ENCODE data around the gene FBRSL1.
"Not testable (repeated sequence)": the region's sequence is repeated elsewhere in the genome, so short reads cannot be mapped to it uniquely, and the experiment has no call there.

Gene FBRSL1

DNA sequence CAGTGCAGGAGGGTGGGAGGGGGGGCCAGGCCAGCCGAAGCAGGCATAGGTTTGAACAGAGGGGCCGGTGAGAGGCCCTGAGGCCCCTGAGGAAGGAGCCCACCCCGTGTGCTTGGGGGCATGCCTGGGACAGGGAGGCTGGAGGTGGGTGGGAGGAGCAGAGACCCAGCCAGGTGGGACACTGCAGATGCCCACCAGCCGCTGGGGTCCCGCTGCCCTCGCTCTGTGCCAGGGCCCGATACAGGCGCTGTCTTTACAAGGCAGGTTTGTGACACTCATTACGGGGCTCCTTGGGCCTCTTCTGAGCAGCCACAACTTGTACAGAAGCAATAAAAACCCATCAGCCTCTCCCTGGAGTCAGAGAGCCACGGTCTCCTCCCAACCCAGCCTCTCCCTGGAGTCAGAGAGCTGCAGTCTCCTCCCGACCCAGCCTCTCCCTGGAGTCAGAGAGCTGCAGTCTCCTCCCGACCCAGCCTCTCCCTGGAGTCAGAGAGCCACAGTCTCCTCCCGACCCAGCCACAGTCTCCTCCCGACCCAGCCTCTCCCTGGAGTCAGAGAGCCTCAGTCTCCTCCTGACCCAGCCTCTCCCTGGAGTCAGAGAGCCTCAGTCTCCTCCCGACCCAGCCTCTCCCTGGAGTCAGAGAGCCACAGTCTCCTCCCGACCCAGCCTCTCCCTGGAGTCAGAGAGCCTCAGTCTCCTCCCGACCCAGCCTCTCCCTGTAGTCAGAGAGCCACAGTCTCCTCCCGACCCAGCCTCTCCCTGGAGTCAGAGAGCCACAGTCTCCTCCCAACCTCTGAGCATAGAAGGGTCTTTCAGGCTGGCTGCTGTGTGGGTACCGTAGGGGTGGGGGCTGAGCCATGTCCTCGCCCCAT, 43.0 kb downstream of the FBRSL1 start:
- Histone ChIP-seq H3K4me3 (ENCODE audit: low read depth, low read length) (peak overlapping the region; percentile 29; the same call in 1 of the 2 replicates), H3K9me3 (ENCODE audit: control insufficient read depth, insufficient read depth, low read length) (peaks cover 64% of the 10 kb centered on the region), H3K27me3 (ENCODE audit: control insufficient read depth, insufficient read depth, low read length) (peaks cover 51% of the 10 kb centered on the region)
- not testable (repeated sequence) for H3K4me1 ChIP-seq (ENCODE audit: control insufficient read depth, insufficient read depth, low read length); H3K36me3 ChIP-seq (ENCODE audit: control insufficient read depth, insufficient read depth, low read length); H3K9ac ChIP-seq (ENCODE audit: low read depth, low read length); H3K27ac ChIP-seq (ENCODE audit: low read depth, low read length)

DNA sequence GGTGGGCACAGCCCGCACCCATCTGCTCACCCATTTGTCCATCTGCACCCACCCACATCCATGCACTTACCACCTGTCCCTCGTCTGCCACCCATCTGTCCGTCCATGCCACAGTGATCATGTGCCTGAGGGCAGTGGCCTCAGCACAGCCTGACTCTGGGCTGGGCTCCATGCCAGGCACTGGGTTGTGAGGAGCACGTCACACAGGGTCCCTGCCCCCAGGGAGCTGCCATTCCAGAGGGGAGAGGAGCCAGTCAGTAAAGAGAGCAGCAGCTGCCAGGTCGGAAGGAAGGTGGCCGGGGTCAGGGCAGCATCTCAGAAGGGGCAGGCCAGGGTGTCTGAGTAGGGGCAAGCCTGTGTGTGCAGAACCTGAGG, 43.6 kb downstream of the FBRSL1 start:
- Histone ChIP-seq H3K9me3 (ENCODE audit: control insufficient read depth, insufficient read depth, low read length) (peaks cover 64% of the 10 kb centered on the region), H3K9ac (ENCODE audit: low read depth, low read length) (no peak overlapping the region), H3K27ac (ENCODE audit: low read depth, low read length) (no peak overlapping the region), H3K36me3 (ENCODE audit: control insufficient read depth, insufficient read depth, low read length) (no peaks in the 10 kb centered on the region), H3K4me1 (ENCODE audit: control insufficient read depth, insufficient read depth, low read length) (no peaks in the 10 kb centered on the region), H3K4me3 (ENCODE audit: low read depth, low read length) (peak overlapping the region; percentile 29; the same call in 1 of the 2 replicates), H3K27me3 (ENCODE audit: control insufficient read depth, insufficient read depth, low read length) (peaks cover 51% of the 10 kb centered on the region)

DNA sequence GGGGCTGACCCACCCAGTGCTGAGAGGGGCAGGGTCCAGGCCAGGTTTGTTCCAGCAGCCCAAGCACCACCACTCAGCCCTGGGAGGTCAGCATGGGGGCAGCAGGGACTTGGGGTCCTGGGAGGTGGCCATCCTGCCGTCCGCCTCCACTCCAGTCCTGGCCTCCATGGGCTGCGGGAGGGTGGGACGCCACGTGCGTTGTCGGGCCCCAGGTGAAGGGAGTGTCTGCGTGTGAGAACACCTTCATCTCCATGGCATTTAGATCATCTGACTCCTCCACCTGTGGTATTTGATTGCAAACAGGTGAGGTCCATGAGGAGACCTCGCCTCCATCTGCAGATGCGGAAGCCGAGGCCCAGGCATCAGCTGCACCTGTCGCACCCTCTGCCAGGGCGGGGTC, 44.1 kb downstream of the FBRSL1 start:
- Histone ChIP-seq H3K9ac (ENCODE audit: low read depth, low read length) (no peak overlapping the region), H3K27me3 (ENCODE audit: control insufficient read depth, insufficient read depth, low read length) (peaks cover 55% of the 10 kb centered on the region), H3K9me3 (ENCODE audit: control insufficient read depth, insufficient read depth, low read length) (peaks cover 64% of the 10 kb centered on the region), H3K4me3 (ENCODE audit: low read depth, low read length) (no peak overlapping the region), H3K36me3 (ENCODE audit: control insufficient read depth, insufficient read depth, low read length) (no peaks in the 10 kb centered on the region), H3K4me1 (ENCODE audit: control insufficient read depth, insufficient read depth, low read length) (no peaks in the 10 kb centered on the region), H3K27ac (ENCODE audit: low read depth, low read length) (no peak overlapping the region)

DNA sequence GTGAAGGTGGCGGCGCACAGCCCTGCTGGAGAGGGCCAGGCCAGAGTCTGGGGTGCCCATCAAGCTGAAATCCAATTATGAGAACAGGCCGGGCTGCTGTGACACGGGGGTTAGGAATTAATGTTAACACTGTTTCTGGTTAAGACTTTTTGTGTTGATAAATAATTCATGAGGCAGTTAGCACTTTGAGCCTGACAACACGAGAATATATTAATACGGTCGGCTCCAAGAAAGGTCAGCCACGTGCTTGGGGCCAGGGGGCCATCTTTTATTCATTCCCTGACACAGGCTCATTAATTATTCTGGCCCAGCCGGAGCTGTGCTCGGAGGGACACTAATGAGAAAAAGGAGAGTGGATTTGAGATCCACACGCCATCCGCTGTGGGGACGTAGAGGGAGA, 45.1 kb downstream of the FBRSL1 start:
- H3K4me3 ChIP-seq (ENCODE audit: low read depth, low read length): no peak overlapping the region
- H3K27ac ChIP-seq (ENCODE audit: low read depth, low read length): no peak overlapping the region
- no peak overlapping the region for H3K9ac ChIP-seq (ENCODE audit: low read depth, low read length)
- H3K9me3 ChIP-seq (ENCODE audit: control insufficient read depth, insufficient read depth, low read length): peaks cover 62% of the 10 kb centered on the region
- no peaks in the 10 kb centered on the region for H3K36me3 ChIP-seq (ENCODE audit: control insufficient read depth, insufficient read depth, low read length)
- no peaks in the 10 kb centered on the region for H3K4me1 ChIP-seq (ENCODE audit: control insufficient read depth, insufficient read depth, low read length)
- peaks cover 50% of the 10 kb centered on the region for H3K27me3 ChIP-seq (ENCODE audit: control insufficient read depth, insufficient read depth, low read length)

DNA sequence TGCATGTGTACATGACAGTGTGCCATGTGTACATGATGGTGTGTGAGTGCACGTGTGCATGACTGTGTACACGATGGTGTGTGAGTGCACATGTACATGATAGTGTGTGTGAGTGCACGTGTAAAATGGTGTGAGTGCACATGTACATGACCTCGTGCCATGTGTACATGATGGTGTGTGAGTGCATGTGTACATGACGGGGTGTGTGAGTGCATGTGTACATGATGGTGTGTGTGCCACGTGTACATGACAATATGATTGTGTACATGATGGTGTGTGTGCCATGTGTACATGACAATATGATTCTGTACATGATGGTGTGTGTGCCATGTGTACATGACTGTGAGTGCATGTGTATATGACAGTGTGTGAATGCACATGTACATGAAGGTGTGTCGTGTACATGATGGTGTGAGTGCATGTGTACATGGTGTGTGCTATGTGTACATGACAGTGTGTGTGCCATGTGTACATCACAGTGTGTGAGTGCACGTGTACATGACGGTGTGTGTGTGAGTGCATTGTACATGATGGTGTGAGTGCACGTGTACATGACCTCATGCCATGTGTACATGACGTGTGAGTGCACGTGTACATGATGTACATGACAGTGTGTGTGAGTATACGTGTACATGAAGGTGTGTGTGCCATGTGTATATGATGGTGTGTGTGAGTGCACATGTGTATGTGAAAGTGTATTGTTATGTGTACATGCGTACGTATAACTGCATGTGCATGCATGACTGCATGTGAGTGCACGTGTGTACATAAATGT, 46.3 kb downstream of the FBRSL1 start:
- Histone ChIP-seq H3K27ac (ENCODE audit: low read depth, low read length) (no peak overlapping the region), H3K36me3 (ENCODE audit: control insufficient read depth, insufficient read depth, low read length) (no peaks in the 10 kb centered on the region), H3K9me3 (ENCODE audit: control insufficient read depth, insufficient read depth, low read length) (peaks cover 52% of the 10 kb centered on the region), H3K4me1 (ENCODE audit: control insufficient read depth, insufficient read depth, low read length) (no peaks in the 10 kb centered on the region), H3K27me3 (ENCODE audit: control insufficient read depth, insufficient read depth, low read length) (peaks cover 58% of the 10 kb centered on the region), H3K4me3 (ENCODE audit: low read depth, low read length) (0 out of 2 replicates have a peak overlapping the region, but pooled peaks have one; percentile 27), H3K9ac (ENCODE audit: low read depth, low read length) (no peak overlapping the region)

DNA sequence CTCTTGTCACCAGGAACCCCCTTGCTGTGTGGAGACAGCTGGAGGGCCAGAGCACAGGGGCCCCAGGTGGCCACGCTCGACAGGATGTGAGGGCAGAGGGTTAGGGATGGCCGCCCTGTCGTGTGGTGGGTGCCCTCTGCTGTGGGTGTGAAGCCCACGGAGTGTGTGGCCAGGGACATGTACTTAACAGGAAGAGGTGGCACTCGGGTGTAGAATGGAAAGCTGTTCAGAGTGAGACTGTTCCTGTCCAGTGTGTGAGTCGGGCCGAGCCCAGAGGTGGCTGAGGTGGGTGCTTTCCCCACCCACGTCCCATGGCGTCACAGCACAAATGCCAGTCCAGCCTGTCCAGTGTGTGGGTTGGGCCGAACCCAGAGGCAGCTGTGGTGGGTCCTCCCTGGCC, 47.1 kb downstream of the FBRSL1 start:
- Histone ChIP-seq H3K27ac (ENCODE audit: low read depth, low read length) (no peak overlapping the region), H3K4me3 (ENCODE audit: low read depth, low read length) (no peak overlapping the region), H3K9ac (ENCODE audit: low read depth, low read length) (no peak overlapping the region), H3K36me3 (ENCODE audit: control insufficient read depth, insufficient read depth, low read length) (no peaks in the 10 kb centered on the region), H3K4me1 (ENCODE audit: control insufficient read depth, insufficient read depth, low read length) (no peaks in the 10 kb centered on the region), H3K27me3 (ENCODE audit: control insufficient read depth, insufficient read depth, low read length) (peaks cover 62% of the 10 kb centered on the region), H3K9me3 (ENCODE audit: control insufficient read depth, insufficient read depth, low read length) (peaks cover 44% of the 10 kb centered on the region)

DNA sequence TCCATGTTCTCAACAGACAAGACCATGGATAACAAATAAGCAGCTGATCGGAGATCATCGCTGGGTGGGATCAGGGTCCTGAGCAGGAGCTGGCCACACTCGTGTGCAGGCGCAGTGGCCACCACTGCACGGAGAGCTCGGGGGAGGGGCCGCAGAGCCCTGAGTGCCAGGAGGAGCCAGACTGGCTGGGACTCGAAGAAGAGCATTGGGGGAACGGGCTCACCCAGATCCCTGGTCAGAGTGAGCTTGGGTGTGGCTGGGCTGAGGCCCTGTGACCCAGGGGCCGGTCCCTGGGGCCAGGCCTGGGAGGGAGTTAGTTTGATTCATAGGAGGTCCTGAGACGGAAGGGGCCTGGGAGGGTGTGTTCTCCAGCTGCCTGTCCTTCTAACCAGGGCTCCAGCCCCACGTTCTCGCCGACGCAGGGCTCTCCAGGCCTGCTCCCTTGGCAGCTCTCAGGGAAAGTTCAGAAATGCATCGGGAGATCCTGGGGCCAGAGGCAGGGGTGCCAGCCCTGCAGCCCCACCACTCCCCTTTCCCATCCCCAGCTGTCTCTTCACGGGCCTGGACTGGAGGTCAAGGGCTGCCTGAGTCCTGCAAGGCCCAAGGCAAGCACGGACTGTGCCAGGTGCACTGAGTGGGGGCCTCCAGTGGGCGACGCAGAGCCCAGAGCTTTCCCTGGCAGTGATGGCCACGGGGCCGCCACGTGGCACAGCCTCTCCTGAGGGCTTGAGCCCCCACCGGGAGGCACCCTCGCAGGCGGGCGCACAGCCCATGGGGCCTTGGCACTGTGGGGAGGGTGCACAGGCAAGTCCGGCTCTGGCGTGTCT, 48.1 kb downstream of the FBRSL1 start:
- Histone ChIP-seq H3K27me3 (ENCODE audit: control insufficient read depth, insufficient read depth, low read length) (peaks cover 72% of the 10 kb centered on the region), H3K4me3 (ENCODE audit: low read depth, low read length) (no peak overlapping the region), H3K4me1 (ENCODE audit: control insufficient read depth, insufficient read depth, low read length) (no peaks in the 10 kb centered on the region), H3K36me3 (ENCODE audit: control insufficient read depth, insufficient read depth, low read length) (no peaks in the 10 kb centered on the region), H3K9me3 (ENCODE audit: control insufficient read depth, insufficient read depth, low read length) (peaks cover 35% of the 10 kb centered on the region), H3K27ac (ENCODE audit: low read depth, low read length) (no peak overlapping the region), H3K9ac (ENCODE audit: low read depth, low read length) (no peak overlapping the region)

DNA sequence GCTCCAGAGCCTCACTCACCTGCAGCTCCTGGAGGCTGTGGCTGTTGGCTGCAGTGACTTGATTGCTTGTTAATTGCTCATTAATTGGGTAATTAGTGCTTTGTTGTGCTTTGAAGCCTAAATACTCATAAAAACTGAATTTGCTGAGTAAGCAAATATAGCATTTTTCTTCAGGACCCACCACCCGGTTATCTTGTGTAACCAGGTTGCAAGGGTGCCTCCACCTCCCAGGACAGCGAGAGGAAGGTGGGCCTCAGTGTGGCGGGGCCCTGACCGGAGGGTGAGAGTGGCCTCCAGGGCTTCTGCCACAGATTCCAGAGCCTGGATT, 48.7 kb downstream of the FBRSL1 start:
- Histone ChIP-seq H3K4me3 (ENCODE audit: low read depth, low read length) (no peak overlapping the region), H3K9me3 (ENCODE audit: control insufficient read depth, insufficient read depth, low read length) (peaks cover 31% of the 10 kb centered on the region), H3K9ac (ENCODE audit: low read depth, low read length) (no peak overlapping the region), H3K27ac (ENCODE audit: low read depth, low read length) (no peak overlapping the region), H3K36me3 (ENCODE audit: control insufficient read depth, insufficient read depth, low read length) (no peaks in the 10 kb centered on the region), H3K27me3 (ENCODE audit: control insufficient read depth, insufficient read depth, low read length) (peaks cover 78% of the 10 kb centered on the region), H3K4me1 (ENCODE audit: control insufficient read depth, insufficient read depth, low read length) (no peaks in the 10 kb centered on the region)

DNA sequence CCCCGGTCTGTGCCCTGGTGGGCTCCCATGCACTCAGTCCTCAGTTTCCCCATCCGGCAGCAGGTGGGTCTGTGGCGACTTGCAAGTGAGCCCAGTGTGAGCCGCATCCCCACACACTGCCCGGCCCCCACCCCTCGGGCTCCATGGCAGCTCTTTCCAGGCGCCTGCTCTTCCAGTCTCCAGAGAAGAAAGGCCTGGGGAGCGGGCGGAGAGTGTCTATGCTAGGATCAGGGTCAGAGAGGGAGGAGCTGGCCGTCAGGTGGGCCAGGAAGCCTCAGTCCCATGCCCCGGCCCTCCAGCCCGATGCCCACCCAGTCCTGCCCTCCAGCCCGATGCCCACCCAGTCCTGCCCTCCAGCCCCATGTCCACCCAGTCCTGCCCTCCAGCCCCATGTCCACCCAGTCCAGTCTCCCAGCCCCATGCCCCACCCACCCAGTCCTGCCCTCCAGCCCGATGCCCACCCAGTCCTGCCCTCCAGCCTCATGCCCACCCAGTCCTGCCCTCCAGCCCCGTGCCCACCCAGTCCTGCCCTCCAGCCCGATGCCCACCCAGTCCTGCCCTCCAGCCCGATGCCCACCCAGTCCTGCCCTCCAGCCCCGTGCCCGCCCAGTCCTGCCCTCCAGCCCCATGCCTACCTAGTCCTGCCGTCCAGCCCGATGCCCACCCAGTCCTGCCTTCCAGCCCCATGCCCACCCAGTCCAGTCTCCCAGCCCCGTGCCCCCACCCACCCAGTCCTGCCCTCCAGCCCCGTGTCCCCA, 49.2 kb downstream of the FBRSL1 start:
- H3K27me3 ChIP-seq (ENCODE audit: control insufficient read depth, insufficient read depth, low read length): peaks cover 83% of the 10 kb centered on the region
- H3K4me1 ChIP-seq (ENCODE audit: control insufficient read depth, insufficient read depth, low read length): no peaks in the 10 kb centered on the region
- H3K4me3 ChIP-seq (ENCODE audit: low read depth, low read length): no peak overlapping the region
- no peak overlapping the region for H3K27ac ChIP-seq (ENCODE audit: low read depth, low read length)
- peaks cover 26% of the 10 kb centered on the region for H3K9me3 ChIP-seq (ENCODE audit: control insufficient read depth, insufficient read depth, low read length)
- no peak overlapping the region for H3K9ac ChIP-seq (ENCODE audit: low read depth, low read length)
- no peaks in the 10 kb centered on the region for H3K36me3 ChIP-seq (ENCODE audit: control insufficient read depth, insufficient read depth, low read length)

DNA sequence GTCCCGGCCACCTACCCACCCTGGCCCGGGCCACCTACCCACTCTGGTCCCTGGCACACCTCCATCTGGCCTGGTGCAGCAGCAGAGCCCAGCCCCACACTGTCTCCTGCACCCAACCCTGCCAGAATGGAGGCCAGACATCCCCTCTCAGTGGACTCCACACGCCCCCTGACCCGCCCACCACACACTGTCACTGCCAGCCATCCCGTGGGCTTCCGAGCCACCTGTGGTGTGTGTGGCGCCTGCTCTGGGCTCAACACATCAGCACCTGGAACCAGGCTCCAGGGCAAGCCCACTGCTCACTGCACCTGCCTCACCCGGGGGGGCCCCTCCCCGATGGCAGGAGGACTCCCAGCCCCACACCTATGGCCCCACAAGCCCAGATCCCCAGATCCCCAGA, 50.5 kb downstream of the FBRSL1 start:
- H3K27me3 ChIP-seq (ENCODE audit: control insufficient read depth, insufficient read depth, low read length): peaks cover 88% of the 10 kb centered on the region

More for the DNA sequence above, 50.5 kb downstream of the FBRSL1 start:
- no peak overlapping the region for H3K27ac ChIP-seq (ENCODE audit: low read depth, low read length)
- H3K4me3 ChIP-seq (ENCODE audit: low read depth, low read length): no peak overlapping the region
- peaks cover 16% of the 10 kb centered on the region for H3K9me3 ChIP-seq (ENCODE audit: control insufficient read depth, insufficient read depth, low read length)
- no peak overlapping the region for H3K9ac ChIP-seq (ENCODE audit: low read depth, low read length)
- no peaks in the 10 kb centered on the region for H3K36me3 ChIP-seq (ENCODE audit: control insufficient read depth, insufficient read depth, low read length)
- no peaks in the 10 kb centered on the region for H3K4me1 ChIP-seq (ENCODE audit: control insufficient read depth, insufficient read depth, low read length)

All from HUES48 (cell line).